ENCODE data around the gene IL6ST.
"Not testable (repeated sequence)": the region's sequence is repeated elsewhere in the genome, so short reads cannot be mapped to it uniquely, and the experiment has no call there.

The IL6ST gene

GRCh38 chr5:55993013-55993412 lies 1.8 kb downstream of the IL6ST start:
- peak; percentile 37 to 63 for DNase-seq (ENCODE audit: low read depth in 2 of 2)
- H3K4me3 ChIP-seq (replicated peaks in 1 of 2; ENCODE audit: low read depth in 2 of 2, low read length in 2 of 2) = peak overlapping the region; percentile 74 to 86
- no peak for TF ChIP-seq CTCF (IDR thresholded peaks at IDR 0.05; ENCODE audit: low read depth, low read length)

GRCh38 chr5:55991768-55992486 lies 2.8 kb downstream of the IL6ST start:
- DNase-seq (ENCODE audit: low read depth in 2 of 2) = peak; percentile 34 to 38

GRCh38 chr5:55990895-55991294 lies 3.9 kb downstream of the IL6ST start:
- peak overlapping the region in 1 of 2 donors; percentile 74 for H3K4me3 ChIP-seq (replicated peaks in 1 of 2; ENCODE audit: low read depth in 2 of 2, low read length in 2 of 2)
- DNase-seq (ENCODE audit: low read depth in 2 of 2) = not testable (repeated sequence)

More at GRCh38 chr5:55991768-55992486, 2.8 kb downstream of the IL6ST start:
- H3K4me3 ChIP-seq (replicated peaks in 1 of 2; ENCODE audit: low read depth in 2 of 2, low read length in 2 of 2) = peak overlapping the region; percentile 74 to 86
- no peak for TF ChIP-seq CTCF (IDR thresholded peaks at IDR 0.05; ENCODE audit: low read depth, low read length)

GRCh38 chr5:55989860-55990259 lies 4.9 kb downstream of the IL6ST start:
- DNase-seq (ENCODE audit: low read depth in 2 of 2) = no peak
- TF ChIP-seq CTCF (IDR thresholded peaks at IDR 0.05; ENCODE audit: low read depth, low read length) = no peak
- peak overlapping the region in 1 of 2 donors; percentile 0 for H3K4me3 ChIP-seq (replicated peaks in 1 of 2; ENCODE audit: low read depth in 2 of 2, low read length in 2 of 2)

- no peak for DNase-seq (ENCODE audit: low read depth in 2 of 2)
- H3K4me3 ChIP-seq (replicated peaks in 1 of 2; ENCODE audit: low read depth in 2 of 2, low read length in 2 of 2) = no peak overlapping the region
- TF ChIP-seq CTCF (IDR thresholded peaks at IDR 0.05; ENCODE audit: low read depth, low read length) = no peak
These were observed 5.7 kb downstream of the IL6ST start for GRCh38 chr5:55988979-55989638.

- H3K4me3 ChIP-seq (replicated peaks in 1 of 2; ENCODE audit: low read depth in 2 of 2, low read length in 2 of 2); DNase-seq (ENCODE audit: low read depth in 2 of 2): not testable (repeated sequence)
These were observed 6.3 kb downstream of the IL6ST start for GRCh38 chr5:55988428-55988827.

GRCh38 chr5:55986931-55987330 lies 7.8 kb downstream of the IL6ST start:
- TF ChIP-seq CTCF (IDR thresholded peaks at IDR 0.05; ENCODE audit: low read depth, low read length) = no peak
- DNase-seq (ENCODE audit: low read depth in 2 of 2) = no peak
- H3K4me3 ChIP-seq (replicated peaks in 1 of 2; ENCODE audit: low read depth in 2 of 2, low read length in 2 of 2) = no peak overlapping the region
